Ectodermal cell (in vitro differentiated cells): ENCODE measurements around the gene DCN.

Source experiments
- H3K27ac ChIP-seq: 2 replicates; pipeline ENCODE4 v1.7.0; 2013; ENCODE audit warnings: mild to moderate bottlenecking, low read depth, low read length; ENCODE audit not compliant: insufficient read depth, poor library complexity, severe bottlenecking
- H3K27me3 ChIP-seq: 2 replicates; pipeline ENCODE4 v1.7.0; 2013; ENCODE audit warnings: mild to moderate bottlenecking, low read length; ENCODE audit not compliant: insufficient read depth, control insufficient read depth, poor library complexity, severe bottlenecking
- H3K36me3 ChIP-seq: one replicate; pipeline ENCODE4 v1.7.0; 2013; ENCODE audit warnings: low read length; ENCODE audit not compliant: control insufficient read depth, insufficient read depth
- H3K4me1 ChIP-seq: one replicate; pipeline ENCODE4 v1.7.0; 2013; ENCODE audit warnings: low read length; ENCODE audit not compliant: control insufficient read depth, insufficient read depth
- H3K4me3 ChIP-seq: 2 replicates; pipeline ENCODE4 v1.7.0; 2013; ENCODE audit warnings: low read depth, low read length, control low read depth; ENCODE audit not compliant: insufficient read depth
- H3K9me3 ChIP-seq: 2 replicates; pipeline ENCODE4 v1.7.0; 2013; ENCODE audit warnings: mild to moderate bottlenecking, low read length, moderate library complexity; ENCODE audit not compliant: control insufficient read depth
- WGBS, 2 experiments: methylation state at CpG; one replicate each; pipeline ENCODE4 v1.1.7; 2013; ENCODE audit warnings: missing lambda C conversion rate in 2 of 2; 5-methylcytosine and 5-hydroxymethylcytosine counted together

The DCN gene

GRCh38 chr12:91123236-91123916 is 59.2 kb downstream of the DCN start:
- Histone ChIP-seq H3K4me1 (no peaks in the 10 kb centered on the region), H3K4me3 (no peak overlapping the region), H3K9me3 (no peaks in the 10 kb centered on the region), H3K27ac (no peak overlapping the region), H3K27me3 (no peaks in the 10 kb centered on the region), H3K36me3 (no peaks in the 10 kb centered on the region)
- 95 to 98% methylated on average over 4 to 5 of the region's 5 CpGs for WGBS, 2 experiments

- Histone ChIP-seq H3K27ac (no peak overlapping the region), H3K36me3 (no peaks in the 10 kb centered on the region), H3K27me3 (no peaks in the 10 kb centered on the region), H3K4me3 (no peak overlapping the region), H3K4me1 (no peaks in the 10 kb centered on the region), H3K9me3 (no peaks in the 10 kb centered on the region)
These were observed 61.8 kb downstream of the DCN start for GRCh38 chr12:91120781-91121180.

GRCh38 chr12:91119089-91119488 is 63.5 kb downstream of the DCN start:
- H3K27ac ChIP-seq, result no peak overlapping the region
- H3K27me3 ChIP-seq, result no peaks in the 10 kb centered on the region
- H3K9me3 ChIP-seq, result no peaks in the 10 kb centered on the region
- H3K4me3 ChIP-seq, result no peak overlapping the region
- H3K4me1 ChIP-seq, result no peaks in the 10 kb centered on the region
- H3K36me3 ChIP-seq, result no peaks in the 10 kb centered on the region
- WGBS, 2 experiments, result no CpG with 5 or more reads among the region's 1 CpG

- peaks cover 5% of the 10 kb centered on the region for H3K4me1 ChIP-seq
- no peaks in the 10 kb centered on the region for H3K27me3 ChIP-seq
- no peaks in the 10 kb centered on the region for H3K9me3 ChIP-seq
- 91 to 93% methylated on average over 6 of the region's 6 CpGs for WGBS, 2 experiments
- H3K4me3 ChIP-seq, result no peak overlapping the region
- no peaks in the 10 kb centered on the region for H3K36me3 ChIP-seq
- H3K27ac ChIP-seq, result no peak overlapping the region
These were observed 69.0 kb downstream of the DCN start for GRCh38 chr12:91113621-91114020.

GRCh38 chr12:91111366-91112325 is 71.0 kb downstream of the DCN start, which contains the start of gene LUM:
LUM (minus strand) TSS chr12:91111494; CDS start chr12:91108979, 2,515 bp downstream.
- Histone ChIP-seq H3K4me3 (no peak within 1 kb of the TSS), H3K27me3 (no peaks in the 10 kb centered on the region), H3K9me3 (no peaks in the 10 kb centered on the region), H3K27ac (no peak within 1 kb of the TSS), H3K36me3 (no peaks in the 10 kb centered on the region), H3K4me1 (peaks cover 5% of the 10 kb centered on the region)
- WGBS, 2 experiments, result 68 to 74% methylated on average over 6 to 7 of the region's 7 CpGs

GRCh38 chr12:91110311-91110924 is 72.2 kb downstream of the DCN start:
- Histone ChIP-seq H3K4me1 (peaks cover 5% of the 10 kb centered on the region), H3K9me3 (no peaks in the 10 kb centered on the region), H3K36me3 (no peaks in the 10 kb centered on the region), H3K27ac (no peak overlapping the region), H3K4me3 (no peak overlapping the region), H3K27me3 (no peaks in the 10 kb centered on the region)
- 89% methylated on average over 3 to 4 of the region's 5 CpGs for WGBS, 2 experiments

GRCh38 chr12:91109581-91110310 is 72.9 kb downstream of the DCN start:
- peaks cover 5% of the 10 kb centered on the region for H3K4me1 ChIP-seq
- H3K36me3 ChIP-seq, result no peaks in the 10 kb centered on the region
- no peak overlapping the region for H3K4me3 ChIP-seq
- no peak overlapping the region for H3K27ac ChIP-seq
- no peaks in the 10 kb centered on the region for H3K9me3 ChIP-seq
- H3K27me3 ChIP-seq, result no peaks in the 10 kb centered on the region
- WGBS, 2 experiments, result 100% methylated on average over 2 of the region's 2 CpGs

GRCh38 chr12:91109148-91109564 is 73.5 kb downstream of the DCN start:
- H3K27me3 ChIP-seq, result no peaks in the 10 kb centered on the region
- H3K9me3 ChIP-seq, result no peaks in the 10 kb centered on the region
- peaks cover 5% of the 10 kb centered on the region for H3K4me1 ChIP-seq
- H3K36me3 ChIP-seq, result no peaks in the 10 kb centered on the region
- no peak overlapping the region for H3K4me3 ChIP-seq
- no peak overlapping the region for H3K27ac ChIP-seq
- WGBS, 2 experiments, result 20% methylated on average over 6 of the region's 7 CpGs

GRCh38 chr12:91108196-91108755 is 74.3 kb downstream of the DCN start:
- Histone ChIP-seq H3K27me3 (no peaks in the 10 kb centered on the region), H3K36me3 (no peaks in the 10 kb centered on the region), H3K4me1 (peaks cover 5% of the 10 kb centered on the region), H3K27ac (no peak overlapping the region), H3K9me3 (no peaks in the 10 kb centered on the region), H3K4me3 (no peak overlapping the region)
- 92 to 95% methylated on average over 5 of the region's 5 CpGs for WGBS, 2 experiments
